ENCODE measurements around the gene FLNA.
A peak's percentile ranks its signal among the peaks of the same experiment; 100 is the strongest.

The FLNA gene

GRCh38 chrX:154373340-154374306 is 811 bp downstream of the FLNA start:
- no peaks in the 10 kb centered on the region for H3K36me3 Mint-ChIP-seq
- DNase-seq (ENCODE audit: low spot score in 2 of 2) (no peak), ATAC-seq (ENCODE audit: low read depth) (no peak)
- no peaks in the 10 kb centered on the region for H3K27me3 Mint-ChIP-seq
- no peaks in the 10 kb centered on the region for H3K9me3 Mint-ChIP-seq
- H3K4me1 Mint-ChIP-seq, result peaks cover 5% of the 10 kb centered on the region
- H3K4me3 Mint-ChIP-seq, result peak overlapping the region; percentile 37
- no peak overlapping the region for H3K27ac Mint-ChIP-seq

- H3K27me3 Mint-ChIP-seq, result no peaks in the 10 kb centered on the region
- DNase-seq (ENCODE audit: low spot score in 2 of 2), result no peak
- no peak for ATAC-seq (ENCODE audit: low read depth)
- H3K36me3 Mint-ChIP-seq, result peaks cover 2% of the 10 kb centered on the region
- H3K4me1 Mint-ChIP-seq, result peaks cover 10% of the 10 kb centered on the region
- H3K27ac Mint-ChIP-seq, result peak overlapping the region; percentile 72
- H3K4me3 Mint-ChIP-seq, result peak overlapping the region; percentile 93
- H3K9me3 Mint-ChIP-seq, result no peaks in the 10 kb centered on the region
Measured at GRCh38 chrX:154372612-154373022, 1.8 kb downstream of the FLNA start.

DNA sequence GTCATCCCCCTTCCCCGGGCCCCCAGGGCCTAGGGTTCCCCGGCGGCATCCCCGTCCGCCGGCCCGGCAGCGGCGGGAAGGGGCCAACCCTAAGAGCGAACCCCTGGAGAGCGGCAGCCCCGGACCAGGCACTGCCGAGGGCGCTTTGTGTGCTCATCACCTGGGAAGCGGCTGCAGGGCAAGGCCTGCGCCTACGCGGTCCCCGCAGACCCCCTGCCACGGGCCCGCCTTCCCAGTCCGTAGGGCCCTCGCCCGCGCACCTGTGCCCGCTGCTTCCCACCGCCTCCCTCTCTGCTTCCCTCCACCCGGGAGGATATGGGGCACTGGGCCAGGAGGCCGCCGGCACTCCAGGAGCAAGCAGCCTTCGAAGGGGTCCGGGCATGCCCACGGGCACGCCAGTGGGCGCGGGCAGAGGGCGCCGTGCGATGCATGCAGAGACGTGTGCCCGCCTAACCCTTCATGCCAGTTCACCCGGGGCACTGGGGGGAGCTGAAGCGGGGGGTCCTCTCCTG is 2.6 kb downstream of the FLNA start:
- ATAC-seq (ENCODE audit: low read depth), result no peak
- Mint-ChIP-seq H3K9me3 (no peaks in the 10 kb centered on the region), H3K4me3 (peak overlapping the region; percentile 93), H3K27ac (peak overlapping the region; percentile 72), H3K27me3 (no peaks in the 10 kb centered on the region), H3K36me3 (peaks cover 4% of the 10 kb centered on the region), H3K4me1 (peaks cover 10% of the 10 kb centered on the region)
- no peak for DNase-seq (ENCODE audit: low spot score in 2 of 2)

DNA sequence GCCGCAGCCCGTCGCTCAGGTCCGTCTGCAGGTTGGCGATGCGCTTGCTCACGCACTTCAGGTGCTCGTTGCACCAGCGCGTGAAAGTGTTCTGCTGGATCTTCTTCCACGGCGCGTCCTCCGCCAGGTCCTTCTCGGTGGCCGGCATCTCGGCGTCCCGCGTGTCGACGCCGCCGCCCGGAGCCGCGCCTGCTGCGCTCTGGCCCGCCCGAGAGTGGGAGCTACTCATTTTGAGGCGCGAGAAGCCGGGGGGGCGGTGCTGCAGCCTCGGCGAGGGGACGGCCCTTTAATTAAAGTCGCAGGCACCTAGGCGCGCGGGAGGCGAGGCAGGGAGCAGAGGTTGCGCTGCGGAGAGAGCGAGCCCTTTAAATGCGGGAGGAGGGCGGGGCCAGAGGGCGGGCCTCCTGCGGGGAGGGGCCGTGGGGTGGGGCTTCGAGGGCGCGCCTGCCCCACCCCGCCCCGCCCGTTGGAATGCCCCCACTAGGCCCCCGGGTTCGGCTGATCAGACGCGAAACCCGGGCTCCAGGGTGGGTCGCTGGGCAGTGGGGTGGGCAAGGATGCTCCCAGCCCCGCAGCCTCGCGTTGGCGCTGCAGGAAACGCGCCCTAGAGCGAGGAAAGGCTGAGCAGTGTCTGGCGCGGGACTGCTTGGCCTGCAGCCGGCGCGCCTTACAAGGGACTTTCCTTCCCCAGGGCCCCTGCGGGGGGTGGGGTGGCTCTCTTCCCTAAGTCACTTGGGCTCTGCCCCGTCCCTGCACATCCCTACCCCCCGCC is 3.2 kb downstream of the FLNA start:
- Mint-ChIP-seq H3K27ac (peak overlapping the region; percentile 87), H3K4me3 (peak overlapping the region; percentile 93), H3K9me3 (no peaks in the 10 kb centered on the region), H3K27me3 (no peaks in the 10 kb centered on the region), H3K36me3 (peaks cover 4% of the 10 kb centered on the region), H3K4me1 (peaks cover 10% of the 10 kb centered on the region)
- ATAC-seq (ENCODE audit: low read depth) (peak; percentile 65), DNase-seq (ENCODE audit: low spot score in 2 of 2) (peak; percentile 70 to 85)

DNA sequence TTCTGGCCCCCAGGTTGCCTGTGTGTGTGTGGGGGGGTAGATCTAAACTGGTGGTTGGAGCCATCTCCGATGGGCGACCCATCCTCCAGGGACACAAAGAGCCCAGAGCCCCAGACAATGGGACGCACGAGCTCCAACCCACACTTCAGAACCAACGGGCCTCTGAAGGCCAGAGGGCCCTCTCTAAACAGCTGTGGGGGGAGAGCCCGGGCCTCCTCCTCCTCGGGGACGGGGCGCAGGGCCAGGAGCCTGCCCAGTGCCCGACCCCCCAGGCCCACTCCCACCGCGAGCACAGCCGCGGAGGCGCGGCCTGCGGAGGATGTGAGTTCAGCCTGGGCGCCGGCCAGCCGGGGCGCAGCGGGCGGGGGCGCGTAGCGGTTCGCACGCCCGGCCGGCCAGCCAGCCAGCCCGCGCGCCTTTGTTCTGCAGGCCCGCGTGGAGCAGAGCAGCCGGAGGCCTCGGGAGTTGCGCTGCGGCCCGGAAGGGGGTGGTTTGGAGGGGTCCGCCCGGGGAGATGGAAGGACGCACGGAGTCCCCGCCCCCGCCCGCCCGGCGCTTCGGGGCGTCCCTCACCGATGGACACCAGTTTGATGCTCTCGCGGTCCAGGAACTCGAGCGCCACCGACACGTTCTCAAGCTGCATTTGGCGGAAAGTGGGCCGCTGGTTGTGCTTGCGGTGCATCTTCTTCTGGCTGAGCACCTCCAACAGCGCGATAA is 4.0 kb downstream of the FLNA start:
- Mint-ChIP-seq H3K27ac (peak overlapping the region; percentile 97), H3K4me3 (peak overlapping the region; percentile 93), H3K27me3 (no peaks in the 10 kb centered on the region), H3K36me3 (peaks cover 4% of the 10 kb centered on the region), H3K9me3 (no peaks in the 10 kb centered on the region), H3K4me1 (peaks cover 10% of the 10 kb centered on the region)
- no peak for ATAC-seq (ENCODE audit: low read depth)
- no peak for DNase-seq (ENCODE audit: low spot score in 2 of 2)

GRCh38 chrX:154369449-154370299 is 4.8 kb downstream of the FLNA start:
- peak overlapping the region; percentile 97 for H3K27ac Mint-ChIP-seq
- H3K36me3 Mint-ChIP-seq, result peaks cover 4% of the 10 kb centered on the region
- peaks cover 10% of the 10 kb centered on the region for H3K4me1 Mint-ChIP-seq
- H3K4me3 Mint-ChIP-seq, result peak overlapping the region; percentile 93
- no peak for ATAC-seq (ENCODE audit: low read depth)
- DNase-seq (ENCODE audit: low spot score in 2 of 2), result no peak
- H3K27me3 Mint-ChIP-seq, result no peaks in the 10 kb centered on the region
- H3K9me3 Mint-ChIP-seq, result no peaks in the 10 kb centered on the region

GRCh38 chrX:154368630-154369448 is 5.6 kb downstream of the FLNA start:
- peak overlapping the region; percentile 97 for H3K27ac Mint-ChIP-seq
- peaks cover 10% of the 10 kb centered on the region for H3K4me1 Mint-ChIP-seq
- DNase-seq (ENCODE audit: low spot score in 2 of 2) (peak; percentile 67 to 82), ATAC-seq (ENCODE audit: low read depth) (peak; percentile 70)
- no peaks in the 10 kb centered on the region for H3K27me3 Mint-ChIP-seq
- peaks cover 4% of the 10 kb centered on the region for H3K36me3 Mint-ChIP-seq
- H3K9me3 Mint-ChIP-seq, result no peaks in the 10 kb centered on the region
- H3K4me3 Mint-ChIP-seq, result peak overlapping the region; percentile 93

DNA sequence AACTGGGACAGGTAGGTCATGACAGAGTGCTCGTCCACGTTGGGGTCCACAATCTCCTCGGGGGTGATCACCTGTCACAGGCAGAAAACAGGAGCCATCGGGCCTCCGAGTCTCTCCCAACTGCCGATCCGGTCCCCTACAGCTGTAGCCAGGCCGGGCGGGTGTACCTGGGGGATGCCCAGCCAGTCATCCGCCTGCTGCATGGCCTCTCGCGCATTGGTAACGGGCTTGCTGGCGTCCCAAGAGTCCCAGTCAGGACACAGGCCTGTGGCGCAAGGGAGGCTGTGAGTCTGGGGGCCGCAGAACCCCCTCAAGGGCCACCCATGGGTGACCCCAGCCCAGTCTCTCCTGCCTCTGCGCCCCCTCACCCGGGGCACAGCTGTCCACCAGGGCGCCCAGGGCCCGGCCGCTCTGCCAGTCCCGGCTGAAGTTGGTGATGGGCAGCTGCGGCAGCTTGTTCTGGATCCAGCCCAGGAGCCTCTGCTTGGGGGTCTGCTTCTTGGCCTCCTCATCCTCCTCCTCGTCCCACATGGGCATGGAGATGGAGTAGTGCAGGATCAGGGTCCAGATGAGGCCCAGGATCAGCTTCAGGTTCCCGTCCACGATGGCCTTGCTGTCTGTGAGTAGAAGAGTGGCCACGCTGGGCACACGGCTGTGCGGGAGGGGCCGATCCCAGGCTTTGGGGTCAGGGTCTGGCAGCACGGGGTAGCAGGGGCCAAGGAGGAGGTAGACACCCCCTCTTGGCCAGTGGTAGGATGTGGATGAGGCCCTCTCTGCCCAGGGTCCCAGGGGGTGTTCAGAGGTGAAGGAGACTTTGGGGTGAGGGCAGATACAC is 6.7 kb downstream of the FLNA start:
- peak overlapping the region; percentile 93 for H3K4me3 Mint-ChIP-seq
- no peaks in the 10 kb centered on the region for H3K27me3 Mint-ChIP-seq
- H3K4me1 Mint-ChIP-seq, result peaks cover 10% of the 10 kb centered on the region
- H3K9me3 Mint-ChIP-seq, result no peaks in the 10 kb centered on the region
- H3K36me3 Mint-ChIP-seq, result peaks cover 6% of the 10 kb centered on the region
- no peak for DNase-seq (ENCODE audit: low spot score in 2 of 2)
- peak overlapping the region; percentile 97 for H3K27ac Mint-ChIP-seq
- ATAC-seq (ENCODE audit: low read depth), result no peak

DNA sequence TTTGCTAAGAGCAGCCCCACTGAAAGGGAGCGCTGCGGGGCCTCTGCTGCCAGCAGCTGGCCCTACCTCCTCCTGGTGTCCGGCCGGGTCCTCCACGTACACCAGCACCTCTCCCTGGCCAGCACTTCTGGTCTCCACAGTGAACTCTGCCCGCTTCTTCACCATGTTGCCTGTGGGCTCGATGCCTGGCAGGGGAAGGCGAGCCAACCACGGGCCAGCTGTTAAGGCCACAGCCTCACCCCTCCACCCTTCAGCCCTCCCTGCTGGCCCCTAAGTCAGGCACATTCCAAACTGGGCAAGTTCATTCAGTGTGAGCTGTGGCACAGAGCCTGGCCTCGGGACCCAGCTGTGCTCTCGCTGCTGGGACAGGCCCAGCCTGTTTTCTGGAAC is 7.8 kb downstream of the FLNA start:
- H3K36me3 Mint-ChIP-seq, result peaks cover 6% of the 10 kb centered on the region
- DNase-seq (ENCODE audit: low spot score in 2 of 2) (no peak), ATAC-seq (ENCODE audit: low read depth) (no peak)
- no peaks in the 10 kb centered on the region for H3K9me3 Mint-ChIP-seq
- no peak overlapping the region for H3K4me3 Mint-ChIP-seq
- H3K27me3 Mint-ChIP-seq, result no peaks in the 10 kb centered on the region
- peak overlapping the region; percentile 69 for H3K27ac Mint-ChIP-seq
- peaks cover 4% of the 10 kb centered on the region for H3K4me1 Mint-ChIP-seq

DNA sequence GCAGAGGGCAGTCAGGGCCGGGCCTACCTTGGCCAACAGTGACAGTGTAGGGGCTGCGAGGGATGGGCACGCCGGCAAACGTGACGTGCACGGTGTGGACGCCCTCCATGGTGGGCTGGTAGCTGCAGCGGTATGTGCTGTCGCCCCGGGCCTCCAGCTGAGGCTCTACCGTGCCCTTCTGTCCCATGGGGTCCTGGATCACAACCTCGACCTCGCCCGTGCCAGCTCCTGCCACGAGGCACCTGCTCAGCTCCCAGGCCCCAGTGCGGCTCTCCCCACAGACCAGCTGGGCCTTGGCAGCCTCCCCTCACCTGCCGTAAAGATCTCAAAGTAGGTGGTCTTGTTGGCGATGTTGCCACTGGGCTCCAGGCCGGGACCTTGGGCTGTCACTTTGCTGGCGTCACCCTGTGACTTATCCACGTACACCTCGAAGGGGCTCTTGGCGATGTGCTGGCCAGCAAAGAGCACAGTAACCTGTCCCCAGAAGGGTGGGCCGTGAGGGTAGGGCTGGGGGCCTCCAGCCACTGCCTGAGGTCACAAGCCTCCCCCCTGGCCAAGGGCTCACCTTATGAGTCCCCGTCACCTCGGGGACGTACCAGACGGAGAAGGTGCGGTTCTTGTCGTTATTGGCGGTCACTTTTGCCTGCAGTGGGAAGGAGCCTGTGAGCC is 8.3 kb downstream of the FLNA start:
- Mint-ChIP-seq H3K36me3 (peaks cover 6% of the 10 kb centered on the region), H3K27ac (peak overlapping the region; percentile 79), H3K27me3 (no peaks in the 10 kb centered on the region), H3K4me1 (peaks cover 4% of the 10 kb centered on the region), H3K4me3 (no peak overlapping the region), H3K9me3 (no peaks in the 10 kb centered on the region)
- DNase-seq (ENCODE audit: low spot score in 2 of 2) (no peak), ATAC-seq (ENCODE audit: low read depth) (no peak)

GRCh38 chrX:154365052-154365600 is 9.3 kb downstream of the FLNA start:
- no peaks in the 10 kb centered on the region for H3K27me3 Mint-ChIP-seq
- ATAC-seq (ENCODE audit: low read depth), result no peak
- H3K4me3 Mint-ChIP-seq, result no peak overlapping the region
- H3K27ac Mint-ChIP-seq, result peak overlapping the region; percentile 79
- no peaks in the 10 kb centered on the region for H3K9me3 Mint-ChIP-seq
- no peak for DNase-seq (ENCODE audit: low spot score in 2 of 2)
- peaks cover 4% of the 10 kb centered on the region for H3K4me1 Mint-ChIP-seq
- H3K36me3 Mint-ChIP-seq, result peaks cover 8% of the 10 kb centered on the region

Data from memory B cell (primary cell).